C4-2B (cell line): Measurements from ENCODE around the gene CAB39.

ENCODE experiments used
- ZFX ChIP-seq: fragments of 450-650 bp; IDR thresholded peaks from 2 replicates; pipeline ENCODE4 v1.6.1; 2017
- TF ChIP-seq, protein P1 (sequence below): fragments of 450-650 bp; conservative IDR thresholded peaks from 2 replicates; pipeline ENCODE4 v1.5.1; 2017; ENCODE audit warnings: mild to moderate bottlenecking

DNA sequence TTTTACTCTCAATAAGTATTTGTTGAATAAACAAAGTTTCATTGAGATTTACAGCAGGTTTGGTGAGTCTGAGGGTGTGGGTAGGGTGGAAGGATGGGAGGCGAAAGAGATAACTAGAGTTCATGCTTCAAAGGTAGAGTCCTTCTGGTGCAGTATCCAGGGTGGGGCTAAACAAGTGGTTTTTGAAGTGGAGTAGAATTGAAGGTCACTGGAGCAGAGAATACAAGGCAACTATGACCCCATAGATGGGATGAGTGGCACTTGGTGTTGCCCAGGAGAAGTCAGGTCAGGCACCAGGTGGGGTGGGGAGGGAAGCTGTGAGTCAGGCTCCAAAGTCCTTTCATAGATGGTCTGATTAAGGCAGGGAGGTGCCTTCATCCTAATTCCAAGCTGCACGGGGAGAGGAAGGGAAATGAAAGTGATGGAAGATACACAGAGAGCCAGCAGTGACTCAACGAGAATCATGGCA is 6.6 kb upstream of the CAB39 start:
- TF ChIP-seq, protein P1, sequence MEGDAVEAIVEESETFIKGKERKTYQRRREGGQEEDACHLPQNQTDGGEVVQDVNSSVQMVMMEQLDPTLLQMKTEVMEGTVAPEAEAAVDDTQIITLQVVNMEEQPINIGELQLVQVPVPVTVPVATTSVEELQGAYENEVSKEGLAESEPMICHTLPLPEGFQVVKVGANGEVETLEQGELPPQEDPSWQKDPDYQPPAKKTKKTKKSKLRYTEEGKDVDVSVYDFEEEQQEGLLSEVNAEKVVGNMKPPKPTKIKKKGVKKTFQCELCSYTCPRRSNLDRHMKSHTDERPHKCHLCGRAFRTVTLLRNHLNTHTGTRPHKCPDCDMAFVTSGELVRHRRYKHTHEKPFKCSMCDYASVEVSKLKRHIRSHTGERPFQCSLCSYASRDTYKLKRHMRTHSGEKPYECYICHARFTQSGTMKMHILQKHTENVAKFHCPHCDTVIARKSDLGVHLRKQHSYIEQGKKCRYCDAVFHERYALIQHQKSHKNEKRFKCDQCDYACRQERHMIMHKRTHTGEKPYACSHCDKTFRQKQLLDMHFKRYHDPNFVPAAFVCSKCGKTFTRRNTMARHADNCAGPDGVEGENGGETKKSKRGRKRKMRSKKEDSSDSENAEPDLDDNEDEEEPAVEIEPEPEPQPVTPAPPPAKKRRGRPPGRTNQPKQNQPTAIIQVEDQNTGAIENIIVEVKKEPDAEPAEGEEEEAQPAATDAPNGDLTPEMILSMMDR: no peak
- no peak for TF ChIP-seq ZFX
